Kidney epithelial cell (primary cell): ENCODE results near the gene ZNF786. TPM values are rescaled to one million over a fixed set of nuclear protein-coding genes. Genes with fewer than 3 reads are reported as not detected.

Source experiments
- DNase-seq: peaks from one replicate; pipeline ENCODE4 v3.0.0-alpha.2; 2010; ENCODE audit warnings: low read depth
- H3K27me3 ChIP-seq: 2 replicates; pipeline ENCODE4 v1.6.0; 2011; ENCODE audit warnings: low read length; ENCODE audit not compliant: control insufficient read depth, insufficient read depth
- H3K36me3 ChIP-seq: 2 replicates; pipeline ENCODE4 v1.5.1; 2011; ENCODE audit warnings: low read length; ENCODE audit not compliant: control insufficient read depth, insufficient read depth
- H3K4me3 ChIP-seq: 2 replicates; pipeline ENCODE4 v1.5.1; 2011; ENCODE audit warnings: low read depth, mild to moderate bottlenecking, control low read depth, low read length
- total RNA-seq: library from RNA; depleted of rRNA; stranded (reverse); fragments of >200 nt; gene quantifications from 2 replicates; pipeline ENCODE4 v1.2.3, GENCODE V29; 2015
- TF ChIP-seq, protein P1 (sequence below): IDR thresholded peaks from 2 replicates; pipeline ENCODE4 v1.5.1; 2011; ENCODE audit warnings: mild to moderate bottlenecking, moderate library complexity, low read length, control low read depth, inconsistent platforms; ENCODE audit not compliant: insufficient read depth, poor library complexity, severe bottlenecking

Gene ZNF786
- total RNA-seq, 1 donor from 2014 or later, result 7.2 TPM

GRCh38 chr7:149087376-149087775 lies 3.1 kb downstream of the ZNF786 start:
- Histone ChIP-seq H3K27me3 (no peaks in the 10 kb centered on the region), H3K36me3 (no peaks in the 10 kb centered on the region), H3K4me3 (no peak overlapping the region)
- no peak for DNase-seq
- TF ChIP-seq, protein P1, sequence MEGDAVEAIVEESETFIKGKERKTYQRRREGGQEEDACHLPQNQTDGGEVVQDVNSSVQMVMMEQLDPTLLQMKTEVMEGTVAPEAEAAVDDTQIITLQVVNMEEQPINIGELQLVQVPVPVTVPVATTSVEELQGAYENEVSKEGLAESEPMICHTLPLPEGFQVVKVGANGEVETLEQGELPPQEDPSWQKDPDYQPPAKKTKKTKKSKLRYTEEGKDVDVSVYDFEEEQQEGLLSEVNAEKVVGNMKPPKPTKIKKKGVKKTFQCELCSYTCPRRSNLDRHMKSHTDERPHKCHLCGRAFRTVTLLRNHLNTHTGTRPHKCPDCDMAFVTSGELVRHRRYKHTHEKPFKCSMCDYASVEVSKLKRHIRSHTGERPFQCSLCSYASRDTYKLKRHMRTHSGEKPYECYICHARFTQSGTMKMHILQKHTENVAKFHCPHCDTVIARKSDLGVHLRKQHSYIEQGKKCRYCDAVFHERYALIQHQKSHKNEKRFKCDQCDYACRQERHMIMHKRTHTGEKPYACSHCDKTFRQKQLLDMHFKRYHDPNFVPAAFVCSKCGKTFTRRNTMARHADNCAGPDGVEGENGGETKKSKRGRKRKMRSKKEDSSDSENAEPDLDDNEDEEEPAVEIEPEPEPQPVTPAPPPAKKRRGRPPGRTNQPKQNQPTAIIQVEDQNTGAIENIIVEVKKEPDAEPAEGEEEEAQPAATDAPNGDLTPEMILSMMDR, result no peak

- no peaks in the 10 kb centered on the region for H3K36me3 ChIP-seq
- TF ChIP-seq, protein P1, result no peak
- H3K4me3 ChIP-seq, result no peak overlapping the region
- H3K27me3 ChIP-seq, result no peaks in the 10 kb centered on the region
- DNase-seq, result no peak
Observed at GRCh38 chr7:149085866-149086265, 4.7 kb downstream of the ZNF786 start.

GRCh38 chr7:149084407-149084806 lies 6.1 kb downstream of the ZNF786 start:
- TF ChIP-seq, protein P1, result no peak
- no peaks in the 10 kb centered on the region for H3K36me3 ChIP-seq
- H3K27me3 ChIP-seq, result no peaks in the 10 kb centered on the region
- H3K4me3 ChIP-seq, result no peak overlapping the region
- no peak for DNase-seq

- no peak for DNase-seq
- TF ChIP-seq, protein P1, result no peak
- Histone ChIP-seq H3K36me3 (no peaks in the 10 kb centered on the region), H3K27me3 (no peaks in the 10 kb centered on the region), H3K4me3 (no peak overlapping the region)
Observed at GRCh38 chr7:149081914-149082313, 8.6 kb downstream of the ZNF786 start.

DNA sequence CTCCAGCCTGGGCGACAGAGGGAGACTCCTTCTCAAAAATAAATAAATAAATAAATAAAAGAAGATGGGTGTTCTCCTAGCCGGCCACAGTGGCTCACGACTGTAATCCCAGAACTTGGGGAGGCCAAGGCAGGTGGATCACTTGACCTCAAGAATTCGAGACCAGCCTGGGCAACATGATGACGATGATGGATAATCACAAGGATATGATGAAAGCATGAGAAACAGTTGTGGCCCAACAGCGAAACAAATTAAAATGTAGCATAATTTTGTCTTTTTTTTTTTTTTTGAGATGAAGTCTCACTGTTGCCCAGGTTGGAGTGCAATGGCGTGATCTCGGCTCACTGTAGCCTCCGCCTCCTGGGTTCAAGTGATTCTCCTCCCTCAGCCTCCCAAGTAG lies 12.9 kb downstream of the ZNF786 start:
- DNase-seq, result no peak
- Histone ChIP-seq H3K4me3 (no peak overlapping the region), H3K27me3 (no peaks in the 10 kb centered on the region), H3K36me3 (peaks cover 2% of the 10 kb centered on the region)
- TF ChIP-seq, protein P1, result no peak

DNA sequence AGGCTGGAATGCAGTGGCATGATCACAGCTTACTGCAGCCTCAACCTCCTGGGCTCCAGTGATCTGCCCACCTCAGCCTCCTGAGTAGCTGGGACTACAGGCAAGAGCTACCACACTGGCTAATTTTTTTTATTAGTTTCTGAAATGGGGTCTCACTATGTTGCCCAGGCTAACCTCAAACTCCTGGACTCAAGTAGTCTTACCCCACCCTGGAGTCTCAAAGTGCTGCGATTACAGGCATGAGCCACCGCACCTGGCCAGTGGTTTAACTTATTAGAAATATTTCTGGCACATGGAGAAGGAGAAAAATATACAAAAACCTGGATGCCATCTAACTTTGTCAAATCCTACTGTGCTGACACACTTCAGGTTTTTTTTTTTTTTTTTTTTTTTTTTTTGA lies 15.2 kb downstream of the ZNF786 start:
- DNase-seq, result no peak
- Histone ChIP-seq H3K27me3 (no peaks in the 10 kb centered on the region), H3K36me3 (peaks cover 2% of the 10 kb centered on the region), H3K4me3 (no peak overlapping the region)
- TF ChIP-seq, protein P1, result no peak
